Karpas-422 (cell line): Measurements from ENCODE around the gene MUS81. TPM values are rescaled to one million over a fixed set of nuclear protein-coding genes. Genes with fewer than 3 reads are reported as not detected.

ENCODE experiments used
- total RNA-seq: library from RNA; depleted of rRNA; stranded (reverse); fragments of >200 nt; shearing (Covaris generic); gene quantifications from 2 replicates; pipeline ENCODE4 v1.2.3, GENCODE V29; 2014; ENCODE audit warnings: low replicate concordance; rRNA removed

MUS81 gene
- total RNA-seq, 1 experiment from 2014 or later = 41.3 TPM

Other genes starting within 250 kb of the MUS81 start
- gene MAP3K11, start 246.2 kb upstream of the MUS81 start, total RNA-seq = 11.8 and 28.0 TPM in 2 replicates
- gene PCNX3, start 244.7 kb upstream of the MUS81 start, total RNA-seq = 20.4 and 28.5 TPM in 2 replicates
- 74.6 and 123 TPM in 2 replicates for gene SIPA1, start 222.3 kb upstream of the MUS81 start, total RNA-seq
- gene RELA, start 197.5 kb upstream of the MUS81 start, total RNA-seq = 42.6 and 44.0 TPM in 2 replicates
- 17.8 and 23.9 TPM in 2 replicates for gene KAT5, start 148.2 kb upstream of the MUS81 start, total RNA-seq
- 70.7 and 133 TPM in 2 replicates for gene RNASEH2C, start 139.6 kb upstream of the MUS81 start, total RNA-seq
- 11.1 and 19.8 TPM in 2 replicates for gene AP5B1, start 79.5 kb upstream of the MUS81 start, total RNA-seq
- not detected in 2 replicates for gene OVOL1, start 73.4 kb upstream of the MUS81 start, total RNA-seq
- gene SNX32, start 26.5 kb upstream of the MUS81 start, total RNA-seq = not detected in 2 replicates
- gene CFL1, start 2.3 kb upstream of the MUS81 start, total RNA-seq = 514 and 827 TPM in 2 replicates
- 1.3 and 2.6 TPM in 2 replicates for gene EFEMP2, start 12.4 kb downstream of the MUS81 start, total RNA-seq
- not detected in 2 replicates for gene CTSW, start 19.4 kb downstream of the MUS81 start, total RNA-seq
- gene FIBP, start 28.0 kb downstream of the MUS81 start, total RNA-seq = 207 and 248 TPM in 2 replicates
- 21.3 and 56.7 TPM in 2 replicates for gene CCDC85B, start 30.2 kb downstream of the MUS81 start, total RNA-seq
- not detected in 2 replicates for gene FOSL1, start 40.0 kb downstream of the MUS81 start, total RNA-seq
- 7.3 and 11.0 TPM in 2 replicates for gene C11orf68, start 58.6 kb downstream of the MUS81 start, total RNA-seq
- gene DRAP1, start 59.0 kb downstream of the MUS81 start, total RNA-seq = 66.2 and 111 TPM in 2 replicates
- gene TSGA10IP, start 85.0 kb downstream of the MUS81 start, total RNA-seq = not detected in 2 replicates
- 23.1 and 63.2 TPM in 2 replicates for gene SART1, start 101.3 kb downstream of the MUS81 start, total RNA-seq
- gene EIF1AD, start 141.7 kb downstream of the MUS81 start, total RNA-seq = 39.4 and 57.0 TPM in 2 replicates
- 44.3 and 84.2 TPM in 2 replicates for gene BANF1, start 142.1 kb downstream of the MUS81 start, total RNA-seq
- gene CST6, start 151.6 kb downstream of the MUS81 start, total RNA-seq = not detected in 2 replicates
- not detected in 2 replicates for gene CATSPER1, start 166.0 kb downstream of the MUS81 start, total RNA-seq
- not detected in 2 replicates for gene GAL3ST3, start 188.7 kb downstream of the MUS81 start, total RNA-seq
- gene SF3B2, start 191.9 kb downstream of the MUS81 start, total RNA-seq = 89.0 and 166 TPM in 2 replicates
- gene PACS1, start 209.8 kb downstream of the MUS81 start, total RNA-seq = 60.5 and 81.1 TPM in 2 replicates